Right lung (tissue), 10 donors: ENCODE data around the gene PHC3. TPM values are rescaled to one million over a fixed set of nuclear protein-coding genes. Genes with fewer than 3 reads are reported as not detected.
"Not testable (repeated sequence)": the region's sequence is repeated elsewhere in the genome, so short reads cannot be mapped to it uniquely, and the experiment has no call there.

Experiments
- DNase-seq, 2 donors: peaks; one replicate each; pipeline ENCODE4 v3.0.0-alpha.2; 2013
- long read RNA-seq, 8 donors: transcript quantifications; one replicate each; lab custom pipeline, GENCODE V29; 2026
- polyA plus RNA-seq, 5 donors: library from polyadenylated mRNA; unstranded; fragments of 120-200 nt; gene quantifications; one replicate each; pipeline versions ENCODE4 v1.2.1 to v1.2.3, GENCODE V29; 2013; ENCODE audit warnings: inconsistent platforms in 1 of 5, low replicate concordance in 1 of 5; ENCODE audit not compliant: insufficient read length in 5 of 5, insufficient read depth in 1 of 5

PHC3 gene
- 10 to 100 TPM; 14.8 to 44.4 (median 41.6) TPM for polyA plus RNA-seq
- long read RNA-seq, donor 1, partial matches to known transcripts = 5 of 6 reads
- long read RNA-seq, donor 1, other reads (novel, unspliced or antisense) = 0 of 6 reads
- long read RNA-seq, donor 2, partial matches to known transcripts = 0 of 2 reads
- long read RNA-seq, donor 2, other reads (novel, unspliced or antisense) = 0 of 2 reads
- long read RNA-seq, donor 3, partial matches to known transcripts = 5 of 5 reads
- long read RNA-seq, donor 3, other reads (novel, unspliced or antisense) = 0 of 5 reads
- long read RNA-seq, donor 4, full-length matches to known transcripts = 6 of 6 reads
- long read RNA-seq, donor 4, partial matches to known transcripts = 0 of 6 reads
- long read RNA-seq, donor 4, other reads (novel, unspliced or antisense) = 0 of 6 reads
- long read RNA-seq, donor 5, full-length matches to known transcripts = 5 of 11 reads
- long read RNA-seq, donor 5, partial matches to known transcripts = 6 of 11 reads
- long read RNA-seq, donor 5, other reads (novel, unspliced or antisense) = 0 of 11 reads
- long read RNA-seq, donor 6, full-length matches to known transcripts = 3 of 10 reads
- long read RNA-seq, donor 6, partial matches to known transcripts = 7 of 10 reads
- long read RNA-seq, donor 6, other reads (novel, unspliced or antisense) = 0 of 10 reads
- long read RNA-seq, donor 7 = 0 reads
- long read RNA-seq, donor 8, partial matches to known transcripts = 29 of 38 reads
- long read RNA-seq, donor 8, other reads (novel, unspliced or antisense) = 7 of 38 reads

GRCh38 chr3:170180908-170181885 lies at the start of gene PHC3:
Gene PHC3 (minus strand): TSS chr3:170181733. CDS start chr3:170181715, 18 bp downstream.
- DNase-seq = peak; percentile 93 to 94

- DNase-seq = no peak
These were observed 46.7 kb upstream of the PHC3 start for GRCh38 chr3:170228093-170228766.

GRCh38 chr3:170226426-170226960 lies 45.0 kb upstream of the PHC3 start:
- no peak for DNase-seq

- DNase-seq = no peak
These were observed 43.6 kb upstream of the PHC3 start for GRCh38 chr3:170225166-170225565.

GRCh38 chr3:170222647-170223541 lies 41.4 kb upstream of the PHC3 start:
- DNase-seq = peak; percentile 25 to 31

GRCh38 chr3:170221924-170222646 lies 40.6 kb upstream of the PHC3 start, which contains the start of gene PRKCI:
Gene PRKCI (plus strand): TSS chr3:170222424. CDS start chr3:170222670, 246 bp downstream.
- peak; percentile 97 for DNase-seq

- no peak for DNase-seq
These were observed 39.3 kb upstream of the PHC3 start for GRCh38 chr3:170220871-170221270.

- DNase-seq = no peak
These were observed 38.3 kb upstream of the PHC3 start for GRCh38 chr3:170219850-170220249.

GRCh38 chr3:170211668-170212067 lies 30.1 kb upstream of the PHC3 start:
- DNase-seq = no peak

GRCh38 chr3:170207717-170208116 lies 26.2 kb upstream of the PHC3 start:
- no peak for DNase-seq

GRCh38 chr3:170206164-170206762 lies 24.7 kb upstream of the PHC3 start:
- DNase-seq = not testable (repeated sequence)

GRCh38 chr3:170205302-170205701 lies 23.8 kb upstream of the PHC3 start:
- DNase-seq = no peak

- DNase-seq = no peak
These were observed 23.0 kb upstream of the PHC3 start for GRCh38 chr3:170204509-170204908.

GRCh38 chr3:170204023-170204472 lies 22.5 kb upstream of the PHC3 start:
- DNase-seq = no peak

GRCh38 chr3:170203457-170203856 lies 21.9 kb upstream of the PHC3 start:
- no peak for DNase-seq

GRCh38 chr3:170201527-170201926 lies 20.0 kb upstream of the PHC3 start:
- no peak for DNase-seq

- DNase-seq = no peak
These were observed 19.5 kb upstream of the PHC3 start for GRCh38 chr3:170200987-170201386.

GRCh38 chr3:170196833-170197232 lies 15.3 kb upstream of the PHC3 start:
- no peak for DNase-seq
